DMS114 treated with DMSO at 0.1 percent for 48 hours (cell line): ENCODE measurements around the gene ELFN2.

Experiments used
- DNase-seq: peaks from one replicate; lab custom pipeline; 2025; ENCODE audit not compliant: unreplicated experiment; lab: John Stamatoyannopoulos, UW

The ELFN2 gene

GRCh38 chr22:37427711-37428635, 694 bp upstream of the ELFN2 start:
- DNase-seq, result no peak

- no peak for DNase-seq
Measured at GRCh38 chr22:37426706-37427134, 559 bp downstream of the ELFN2 start.

GRCh38 chr22:37425800-37426705, 1.2 kb downstream of the ELFN2 start:
- DNase-seq, result no peak

- no peak for DNase-seq
Measured at GRCh38 chr22:37425369-37425768, 1.9 kb downstream of the ELFN2 start.

- no peak for DNase-seq
Measured at GRCh38 chr22:37423283-37423682, 4.0 kb downstream of the ELFN2 start.

GRCh38 chr22:37421468-37421877, 5.8 kb downstream of the ELFN2 start:
- DNase-seq, result no peak

- DNase-seq, result no peak
Measured at GRCh38 chr22:37420686-37421467, 6.4 kb downstream of the ELFN2 start.

- no peak for DNase-seq
Measured at GRCh38 chr22:37419969-37420685, 7.2 kb downstream of the ELFN2 start.

- DNase-seq, result no peak
Measured at GRCh38 chr22:37419370-37419968, 7.8 kb downstream of the ELFN2 start.

GRCh38 chr22:37418627-37419369, 8.5 kb downstream of the ELFN2 start:
- no peak for DNase-seq

GRCh38 chr22:37417677-37418348, 9.5 kb downstream of the ELFN2 start:
- no peak for DNase-seq

- DNase-seq, result no peak
Measured at GRCh38 chr22:37417264-37417663, 10.0 kb downstream of the ELFN2 start.

- no peak for DNase-seq
Measured at GRCh38 chr22:37416827-37417226, 10.5 kb downstream of the ELFN2 start.

GRCh38 chr22:37416389-37416788, 10.9 kb downstream of the ELFN2 start:
- DNase-seq, result no peak

GRCh38 chr22:37415210-37415609, 12.1 kb downstream of the ELFN2 start:
- DNase-seq, result no peak

- no peak for DNase-seq
Measured at GRCh38 chr22:37414288-37414687, 13.0 kb downstream of the ELFN2 start.

GRCh38 chr22:37413546-37413945, 13.7 kb downstream of the ELFN2 start:
- DNase-seq, result no peak

- no peak for DNase-seq
Measured at GRCh38 chr22:37412495-37413250, 14.6 kb downstream of the ELFN2 start.
